ENCODE data around the gene PLEKHM2. TPM values are rescaled to one million over a fixed set of nuclear protein-coding genes. Genes with fewer than 3 reads are reported as not detected.

Gene PLEKHM2
- total RNA-seq, 1 experiment from 2014 or later: 53.9 TPM

- intact Hi-C loops (cut with micrococcal nuclease; ENCODE audit: unreplicated experiment): no loop called here
- Histone ChIP-seq H3K27me3 (replicated peaks; ENCODE audit: insufficient read depth, low read depth, low read length, poor library complexity) (no peaks in the 10 kb centered on the region), H3K4me3 (ENCODE audit: low read depth, low read length, poor library complexity, severe bottlenecking) (peak overlapping the region; percentile 11), H3K9me3 (ENCODE audit: low read depth, low read length, poor library complexity, severe bottlenecking) (no peaks in the 10 kb centered on the region), H3K36me3 (ENCODE audit: insufficient read depth, low read length, poor library complexity, severe bottlenecking) (peaks cover 4% of the 10 kb centered on the region), H3K27ac (ENCODE audit: low read depth, low read length, poor library complexity, severe bottlenecking) (peak overlapping the region; percentile 53), H3K4me1 (ENCODE audit: insufficient read depth, low read length, poor library complexity, severe bottlenecking) (peaks cover 24% of the 10 kb centered on the region)
- TF ChIP-seq EZH2 (IDR thresholded peaks at IDR 0.05; ENCODE audit: borderline replicate concordance, low read depth, low read length, poor library complexity, severe bottlenecking) (no peak), CTCF (conservative IDR thresholded peaks at IDR 0.05; ENCODE audit: low read depth, low read length) (no peak)
- CTCF ChIA-PET: interaction anchor here (0.5 kb wide), 1 partner anchor 164 kb away, joined by 5 read pairs; no protein-coding TSS in a partner anchor
- BruUV-seq (replicated peaks): no TSS peak
- DNase-seq (ENCODE audit: low spot score): peak; percentile 81
- POLR2A ChIA-PET (ENCODE audit: low non-redundant PET): interaction anchor here (0.6 kb wide), 1 partner anchor 57 kb away, joined by 4 read pairs; no protein-coding TSS in a partner anchor
Observed at GRCh38 chr1:15760520-15761211, 76.5 kb downstream of the PLEKHM2 start.

GRCh38 chr1:15761366-15762128 lies 77.4 kb downstream of the PLEKHM2 start:
- H3K27me3 ChIP-seq (replicated peaks; ENCODE audit: insufficient read depth, low read depth, low read length, poor library complexity): no peaks in the 10 kb centered on the region
- CTCF ChIA-PET: interaction anchor here (0.6 to 0.7 kb wide), 3 partner anchors 595 to 679 kb away, joined by 3 to 5 read pairs (median 5); partner anchors contain the start of gene NECAP2
- POLR2A ChIA-PET (ENCODE audit: low non-redundant PET): no interaction called here
- BruUV-seq (replicated peaks): TSS peak; percentile 22
- no peaks in the 10 kb centered on the region for H3K9me3 ChIP-seq (ENCODE audit: low read depth, low read length, poor library complexity, severe bottlenecking)
- H3K4me1 ChIP-seq (ENCODE audit: insufficient read depth, low read length, poor library complexity, severe bottlenecking): peaks cover 24% of the 10 kb centered on the region
- no peak for DNase-seq (ENCODE audit: low spot score)
- peaks cover 5% of the 10 kb centered on the region for H3K36me3 ChIP-seq (ENCODE audit: insufficient read depth, low read length, poor library complexity, severe bottlenecking)
- TF ChIP-seq EZH2 (IDR thresholded peaks at IDR 0.05; ENCODE audit: borderline replicate concordance, low read depth, low read length, poor library complexity, severe bottlenecking) (no peak), CTCF (conservative IDR thresholded peaks at IDR 0.05; ENCODE audit: low read depth, low read length) (no peak)
- H3K27ac ChIP-seq (ENCODE audit: low read depth, low read length, poor library complexity, severe bottlenecking): peak overlapping the region; percentile 53
- no peak overlapping the region for H3K4me3 ChIP-seq (ENCODE audit: low read depth, low read length, poor library complexity, severe bottlenecking)
- intact Hi-C loops (cut with micrococcal nuclease; ENCODE audit: unreplicated experiment): no loop called here

GRCh38 chr1:15762546-15762945 lies 78.4 kb downstream of the PLEKHM2 start:
- CTCF ChIA-PET: no interaction called here
- TF ChIP-seq EZH2 (IDR thresholded peaks at IDR 0.05; ENCODE audit: borderline replicate concordance, low read depth, low read length, poor library complexity, severe bottlenecking) (no peak), CTCF (conservative IDR thresholded peaks at IDR 0.05; ENCODE audit: low read depth, low read length) (no peak)
- Histone ChIP-seq H3K4me1 (ENCODE audit: insufficient read depth, low read length, poor library complexity, severe bottlenecking) (peaks cover 24% of the 10 kb centered on the region), H3K27me3 (replicated peaks; ENCODE audit: insufficient read depth, low read depth, low read length, poor library complexity) (no peaks in the 10 kb centered on the region), H3K9me3 (ENCODE audit: low read depth, low read length, poor library complexity, severe bottlenecking) (no peaks in the 10 kb centered on the region), H3K27ac (ENCODE audit: low read depth, low read length, poor library complexity, severe bottlenecking) (no peak overlapping the region), H3K4me3 (ENCODE audit: low read depth, low read length, poor library complexity, severe bottlenecking) (no peak overlapping the region), H3K36me3 (ENCODE audit: insufficient read depth, low read length, poor library complexity, severe bottlenecking) (peaks cover 5% of the 10 kb centered on the region)
- intact Hi-C loops (cut with micrococcal nuclease; ENCODE audit: unreplicated experiment): no loop called here
- no peak for DNase-seq (ENCODE audit: low spot score)
- POLR2A ChIA-PET (ENCODE audit: low non-redundant PET): interaction anchor here (0.5 kb wide), 1 partner anchor 153 kb away, joined by 15 read pairs; no protein-coding TSS in a partner anchor
- no TSS peak for BruUV-seq (replicated peaks)

All from A673 (cell line).